Gastrocnemius medialis (tissue), 4 donors: Measurements from ENCODE around the gene TES. TPM values are rescaled to one million over a fixed set of nuclear protein-coding genes. Genes with fewer than 3 reads are reported as not detected.
A peak's percentile ranks its signal among the peaks of the same experiment; 100 is the strongest.
"Not testable (repeated sequence)": the region's sequence is repeated elsewhere in the genome, so short reads cannot be mapped to it uniquely, and the experiment has no call there.

Source experiments
- ATAC-seq, 2 donors: fragments of 150-250 bp; one replicate each; pipeline ENCODE4 v1.9.1; 2016
- DNase-seq, 2 donors: peaks; one replicate each; pipeline ENCODE4 v3.0.0-alpha.2; 2019
- H3K27ac ChIP-seq, 4 donors: fragments of 200-600 bp; sonication (generic); 1 replicate in 1 of 4; 2 replicates in 3 of 4; pipeline ENCODE4 v1.5.1; 2016 to 2018; ENCODE audit warnings: mild to moderate bottlenecking in 2 of 4, moderate library complexity in 1 of 4
- H3K27me3 ChIP-seq, 3 donors: fragments of 200-600 bp; sonication (generic) in 2 of 3; 1 replicate in 1 of 3; 2 replicates in 2 of 3; pipeline versions ENCODE4 v1.5.1 to v1.6.0; 2016 to 2019; ENCODE audit warnings: mild to moderate bottlenecking in 1 of 3, moderate library complexity in 1 of 3
- H3K36me3 ChIP-seq, 2 donors: fragments of 200-600 bp; sonication (generic) in 1 of 2; one replicate each; pipeline ENCODE4 v1.5.1; 2017 to 2018
- H3K4me1 ChIP-seq, 2 donors: fragments of 200-600 bp; sonication (generic) in 1 of 2; one replicate each; pipeline ENCODE4 v1.5.1; 2016 to 2017; ENCODE audit warnings: mild to moderate bottlenecking in 2 of 2
- H3K4me3 ChIP-seq, 4 donors: fragments of 200-600 bp; sonication (generic) in 3 of 4; 1 replicate in 1 of 4; 2 replicates in 3 of 4; pipeline ENCODE4 v1.5.1; 2016 to 2019; ENCODE audit warnings: mild to moderate bottlenecking in 2 of 4
- H3K9me3 ChIP-seq, 3 donors: fragments of 200-600 bp; sonication (generic) in 2 of 3; 1 replicate in 1 of 3; 2 replicates in 2 of 3; pipeline ENCODE4 v1.5.1; 2016 to 2019
- CTCF ChIP-seq, 5 experiments: fragments of 450-650 bp in 3 of 5; fragments of 200-600 bp in 2 of 5; sonication (generic) in 2 of 5; IDR thresholded peaks in 4 of 5; conservative IDR thresholded peaks in 1 of 5; 1 replicate in 4 of 5; 2 replicates in 1 of 5; pipeline ENCODE4 v1.5.1; 2016 to 2019; ENCODE audit warnings: antibody characterized with exemption in 5 of 5, mild to moderate bottlenecking in 3 of 5, moderate library complexity in 3 of 5
- POLR2A ChIP-seq, 2 donors: fragments of 450-650 bp; IDR thresholded peaks; one replicate each; pipeline ENCODE4 v1.6.1; 2017; ENCODE audit warnings: antibody characterized with exemption in 2 of 2, mild to moderate bottlenecking in 2 of 2, moderate library complexity in 2 of 2
- in situ Hi-C, 4 donors: fragments of 200-750 bp; cut with MboI; loops; one replicate each; pipeline versions ENCODE4 v1.15.0 to v1.8.0; 2017; ENCODE audit warnings: low sequenced_read_pairs in 4 of 4
- intact Hi-C: fragments of 100-400 bp; cut with DNase I; formaldehyde crosslinking; loops from one replicate; pipeline ENCODE4 v1.15.1; 2023; ENCODE audit warnings: low total_unique reads
- total RNA-seq, 4 donors: library from RNA; depleted of rRNA; stranded (reverse); fragments of >200 nt; gene quantifications; one replicate each; pipeline versions ENCODE4 v1.1.0 to v1.2.3, GENCODE V29; 2016

The TES gene
- total RNA-seq, 4 donors from 2014 or later: 4.9 to 8.7 (median 6.2) TPM

GRCh38 chr7:116242759-116243158 is 32.4 kb downstream of the TES start:
- ATAC-seq: no peak

GRCh38 chr7:116244803-116245202 is 34.5 kb downstream of the TES start:
- in situ Hi-C loops, H3K9me3 ChIP-seq, intact Hi-C loops, H3K4me3 ChIP-seq, H3K27me3 ChIP-seq, H3K4me1 ChIP-seq, H3K27ac ChIP-seq, ATAC-seq, DNase-seq, H3K36me3 ChIP-seq: not testable (repeated sequence)

More at GRCh38 chr7:116242759-116243158, 32.4 kb downstream of the TES start:
- intact Hi-C loops (no loop called here), in situ Hi-C loops (no loop called here)
- no peak for TF ChIP-seq POLR2A (IDR thresholded peaks at IDR 0.05)
- no peak for TF ChIP-seq CTCF (IDR thresholded peaks at IDR 0.05 in 4 of 5, conservative IDR thresholded peaks at IDR 0.05 in 1 of 5)
- H3K9me3 ChIP-seq: no peaks in the 10 kb centered on the region
- H3K36me3 ChIP-seq: no peaks in the 10 kb centered on the region
- no peak for DNase-seq
- no peaks in the 10 kb centered on the region for H3K4me1 ChIP-seq
- H3K27me3 ChIP-seq: no peaks in the 10 kb centered on the region
- H3K27ac ChIP-seq: no peak overlapping the region
- H3K4me3 ChIP-seq: no peak overlapping the region

DNA sequence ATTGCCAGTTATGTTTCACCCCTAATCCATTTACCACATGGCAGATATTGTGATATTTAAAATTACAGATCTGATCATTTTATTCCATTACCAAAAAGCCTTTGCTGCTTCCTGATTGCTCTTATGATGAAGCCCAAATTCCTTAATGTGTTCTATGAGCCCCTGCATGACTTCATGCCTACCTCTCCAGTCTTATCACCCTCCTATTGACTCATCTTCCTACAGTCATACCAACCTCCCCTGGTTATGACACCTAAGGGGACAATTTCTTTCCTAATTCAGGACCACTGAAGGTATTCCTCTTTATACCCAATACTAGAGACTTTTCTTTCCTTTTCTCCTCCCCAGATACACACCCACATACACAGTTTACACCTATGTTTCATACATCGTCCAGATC is 36.0 kb downstream of the TES start:
- ATAC-seq (no peak), DNase-seq (no peak)
- H3K27me3 ChIP-seq: no peaks in the 10 kb centered on the region
- H3K4me3 ChIP-seq: no peak overlapping the region
- no peak overlapping the region for H3K27ac ChIP-seq
- TF ChIP-seq CTCF (IDR thresholded peaks at IDR 0.05 in 4 of 5, conservative IDR thresholded peaks at IDR 0.05 in 1 of 5) (no peak), POLR2A (IDR thresholded peaks at IDR 0.05) (no peak)
- H3K36me3 ChIP-seq: no peaks in the 10 kb centered on the region
- H3K4me1 ChIP-seq: no peaks in the 10 kb centered on the region
- no peaks in the 10 kb centered on the region for H3K9me3 ChIP-seq
- in situ Hi-C loops (no loop called here), intact Hi-C loops (no loop called here)

DNA sequence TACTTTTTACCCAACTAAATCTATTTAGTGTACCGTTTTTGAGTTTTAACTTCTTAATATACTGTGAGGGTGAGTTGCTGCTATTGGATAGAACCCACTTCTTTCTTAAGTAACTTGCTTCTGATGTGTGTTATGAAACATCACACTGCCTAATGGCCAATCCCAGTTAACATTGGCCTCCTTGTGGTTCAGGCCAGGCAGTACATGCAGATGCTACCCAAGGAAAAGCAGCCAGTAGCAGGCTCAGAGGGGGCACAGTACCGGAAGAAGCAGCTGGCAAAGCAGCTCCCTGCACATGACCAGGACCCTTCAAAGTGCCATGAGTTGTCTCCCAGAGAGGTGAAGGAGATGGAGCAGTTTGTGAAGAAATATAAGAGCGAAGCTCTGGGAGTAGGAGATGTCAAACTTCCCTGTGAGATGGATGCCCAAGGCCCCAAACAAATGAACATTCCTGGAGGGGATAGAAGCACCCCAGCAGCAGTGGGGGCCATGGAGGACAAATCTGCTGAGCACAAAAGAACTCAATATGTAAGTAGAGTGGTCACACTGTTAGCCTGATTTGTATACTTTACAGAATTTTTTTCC is 39.7 kb downstream of the TES start:
- DNase-seq (no peak), ATAC-seq (no peak)
- Histone ChIP-seq H3K27me3 (no peaks in the 10 kb centered on the region), H3K27ac (no peak overlapping the region), H3K36me3 (no peaks in the 10 kb centered on the region), H3K4me1 (no peaks in the 10 kb centered on the region), H3K9me3 (no peaks in the 10 kb centered on the region), H3K4me3 (no peak overlapping the region)
- TF ChIP-seq CTCF (IDR thresholded peaks at IDR 0.05 in 4 of 5, conservative IDR thresholded peaks at IDR 0.05 in 1 of 5): peak in 1 of 5 experiments; percentile 27
- no peak for TF ChIP-seq POLR2A (IDR thresholded peaks at IDR 0.05)
- intact Hi-C loops: no loop called here
- in situ Hi-C loops: loop anchor here in 1 of 4 donors (25.0 kb wide), 1 partner anchor 337 kb away; no protein-coding TSS in a partner anchor

DNA sequence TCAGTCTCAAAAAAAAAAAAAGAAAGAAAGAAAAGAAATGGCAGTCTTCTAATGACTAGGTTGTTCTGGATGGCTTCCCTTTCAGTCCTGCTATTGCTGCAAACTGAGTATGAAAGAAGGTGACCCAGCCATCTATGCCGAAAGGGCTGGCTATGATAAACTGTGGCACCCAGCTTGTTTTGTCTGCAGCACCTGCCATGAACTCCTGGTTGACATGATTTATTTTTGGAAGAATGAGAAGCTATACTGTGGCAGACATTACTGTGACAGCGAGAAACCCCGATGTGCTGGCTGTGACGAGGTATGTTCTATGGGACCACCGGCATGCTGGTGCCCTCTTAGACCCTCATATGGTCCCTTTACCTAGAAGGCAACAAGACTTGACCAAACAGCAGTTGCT is 41.3 kb downstream of the TES start:
- intact Hi-C loops: no loop called here
- in situ Hi-C loops: loop anchor here in 1 of 4 donors (25.0 kb wide), 1 partner anchor 336 kb away; no protein-coding TSS in a partner anchor
- TF ChIP-seq POLR2A (IDR thresholded peaks at IDR 0.05) (no peak), CTCF (IDR thresholded peaks at IDR 0.05 in 4 of 5, conservative IDR thresholded peaks at IDR 0.05 in 1 of 5) (no peak)
- H3K9me3 ChIP-seq: no peaks in the 10 kb centered on the region
- H3K4me1 ChIP-seq: no peaks in the 10 kb centered on the region
- no peaks in the 10 kb centered on the region for H3K27me3 ChIP-seq
- ATAC-seq (no peak), DNase-seq (no peak)
- no peaks in the 10 kb centered on the region for H3K36me3 ChIP-seq
- no peak overlapping the region for H3K4me3 ChIP-seq
- no peak overlapping the region for H3K27ac ChIP-seq
